Suprapubic skin (tissue), 3 donors: ENCODE measurements around the gene MAMLD1.

Source experiments
- POLR2A ChIP-seq, 2 donors: fragments of 450-650 bp; IDR thresholded peaks; one replicate each; pipeline ENCODE4 v1.6.1; 2017; ENCODE audit warnings: antibody characterized with exemption in 2 of 2, mild to moderate bottlenecking in 2 of 2, moderate library complexity in 2 of 2
- TF ChIP-seq, protein P1 (sequence below), 2 donors: fragments of 200-600 bp in 1 of 2; fragments of 450-650 bp in 1 of 2; sonication (generic) in 1 of 2; IDR thresholded peaks; one replicate each; pipeline ENCODE4 v1.5.1; 2016 to 2019; ENCODE audit warnings: antibody characterized with exemption in 2 of 2, mild to moderate bottlenecking in 1 of 2, moderate library complexity in 1 of 2

DNA sequence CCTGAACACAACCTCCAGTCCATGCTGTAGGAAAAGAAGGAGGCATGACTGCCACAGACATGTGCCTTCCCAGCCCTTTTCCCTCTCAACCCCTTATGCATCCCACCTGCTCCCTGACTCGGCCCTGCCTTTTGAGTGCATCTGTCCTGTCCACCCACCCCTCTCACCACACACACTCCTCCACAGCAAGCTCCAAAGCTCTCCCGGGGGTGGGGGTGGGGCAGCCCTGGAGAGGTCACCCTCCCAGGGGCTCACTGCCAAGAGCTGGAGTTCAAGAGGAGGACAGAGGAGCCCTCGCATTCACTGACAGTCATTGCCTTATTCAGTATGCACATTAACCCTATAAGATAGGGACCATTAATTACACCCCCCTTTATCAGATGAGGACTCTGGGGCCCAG lies 46.6 kb upstream of the MAMLD1 start:
- no peak for TF ChIP-seq POLR2A (IDR thresholded peaks at IDR 0.05)
- TF ChIP-seq, protein P1, sequence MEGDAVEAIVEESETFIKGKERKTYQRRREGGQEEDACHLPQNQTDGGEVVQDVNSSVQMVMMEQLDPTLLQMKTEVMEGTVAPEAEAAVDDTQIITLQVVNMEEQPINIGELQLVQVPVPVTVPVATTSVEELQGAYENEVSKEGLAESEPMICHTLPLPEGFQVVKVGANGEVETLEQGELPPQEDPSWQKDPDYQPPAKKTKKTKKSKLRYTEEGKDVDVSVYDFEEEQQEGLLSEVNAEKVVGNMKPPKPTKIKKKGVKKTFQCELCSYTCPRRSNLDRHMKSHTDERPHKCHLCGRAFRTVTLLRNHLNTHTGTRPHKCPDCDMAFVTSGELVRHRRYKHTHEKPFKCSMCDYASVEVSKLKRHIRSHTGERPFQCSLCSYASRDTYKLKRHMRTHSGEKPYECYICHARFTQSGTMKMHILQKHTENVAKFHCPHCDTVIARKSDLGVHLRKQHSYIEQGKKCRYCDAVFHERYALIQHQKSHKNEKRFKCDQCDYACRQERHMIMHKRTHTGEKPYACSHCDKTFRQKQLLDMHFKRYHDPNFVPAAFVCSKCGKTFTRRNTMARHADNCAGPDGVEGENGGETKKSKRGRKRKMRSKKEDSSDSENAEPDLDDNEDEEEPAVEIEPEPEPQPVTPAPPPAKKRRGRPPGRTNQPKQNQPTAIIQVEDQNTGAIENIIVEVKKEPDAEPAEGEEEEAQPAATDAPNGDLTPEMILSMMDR (IDR thresholded peaks at IDR 0.05) = no peak
